BLaER1 (cell line): Measurements from ENCODE around the gene C16orf89.
"Not testable (repeated sequence)": the region's sequence is repeated elsewhere in the genome, so short reads cannot be mapped to it uniquely, and the experiment has no call there.

ENCODE experiments used
- H3K27ac ChIP-seq: shearing (Covaris generic); formaldehyde crosslinking; 2 replicates; pipeline ENCODE4 v1.8.1; 2022
- H3K27me3 ChIP-seq: shearing (Covaris generic); formaldehyde crosslinking; 2 replicates; pipeline ENCODE4 v1.8.1; 2022
- H3K36me3 ChIP-seq: shearing (Covaris generic); formaldehyde crosslinking; 2 replicates; pipeline ENCODE4 v1.8.1; 2022
- H3K4me1 ChIP-seq: shearing (Covaris generic); formaldehyde crosslinking; 2 replicates; pipeline ENCODE4 v1.8.1; 2022
- H3K4me2 ChIP-seq: shearing (Covaris generic); formaldehyde crosslinking; 2 replicates; pipeline ENCODE4 v1.8.1; 2022
- H3K4me3 ChIP-seq: shearing (Covaris generic); formaldehyde crosslinking; 2 replicates; pipeline ENCODE4 v1.8.1; 2022
- H3K9ac ChIP-seq: shearing (Covaris generic); formaldehyde crosslinking; 2 replicates; pipeline ENCODE4 v1.8.1; 2022
- H3K9me3 ChIP-seq: shearing (Covaris generic); formaldehyde crosslinking; 2 replicates; pipeline ENCODE4 v1.8.1; 2022
- H4K20me1 ChIP-seq: shearing (Covaris generic); formaldehyde crosslinking; 2 replicates; pipeline ENCODE4 v1.8.1; 2022
- Cebpa-rat ChIP-seq: shearing (Covaris generic); IDR thresholded peaks from 2 replicates; pipeline ENCODE4 v1.8.1; 2022

The C16orf89 gene

GRCh38 chr16:5078626-5079025 lies 12.9 kb upstream of the C16orf89 start:
- no peaks in the 10 kb centered on the region for H3K9me3 ChIP-seq
- no peak overlapping the region for H3K4me2 ChIP-seq
- no peak overlapping the region for H3K4me3 ChIP-seq
- no peak for TF ChIP-seq Cebpa-rat
- H3K9ac ChIP-seq, result no peak overlapping the region
- no peaks in the 10 kb centered on the region for H3K27me3 ChIP-seq
- H3K27ac ChIP-seq, result no peak overlapping the region
- H4K20me1 ChIP-seq, result no peaks in the 10 kb centered on the region
- H3K4me1 ChIP-seq, result no peaks in the 10 kb centered on the region
- peaks cover 81% of the 10 kb centered on the region for H3K36me3 ChIP-seq

- no peak overlapping the region for H3K9ac ChIP-seq
- H3K36me3 ChIP-seq, result peaks cover 71% of the 10 kb centered on the region
- peaks cover 9% of the 10 kb centered on the region for H3K4me1 ChIP-seq
- H3K27me3 ChIP-seq, result no peaks in the 10 kb centered on the region
- no peak for TF ChIP-seq Cebpa-rat
- no peaks in the 10 kb centered on the region for H4K20me1 ChIP-seq
- no peak overlapping the region for H3K27ac ChIP-seq
- no peak overlapping the region for H3K4me2 ChIP-seq
- H3K4me3 ChIP-seq, result no peak overlapping the region
- no peaks in the 10 kb centered on the region for H3K9me3 ChIP-seq
Measured at GRCh38 chr16:5077304-5077703, 11.5 kb upstream of the C16orf89 start.

GRCh38 chr16:5075637-5076036 lies 9.9 kb upstream of the C16orf89 start:
- Histone ChIP-seq H3K27me3 (no peaks in the 10 kb centered on the region), H3K36me3 (peaks cover 60% of the 10 kb centered on the region), H3K4me3 (no peak overlapping the region), H3K9ac (no peak overlapping the region), H4K20me1 (no peaks in the 10 kb centered on the region), H3K27ac (no peak overlapping the region), H3K4me2 (no peak overlapping the region), H3K4me1 (peaks cover 22% of the 10 kb centered on the region), H3K9me3 (no peaks in the 10 kb centered on the region)
- TF ChIP-seq Cebpa-rat, result no peak

- H3K4me2 ChIP-seq, H3K27ac ChIP-seq, H3K9me3 ChIP-seq, H3K4me3 ChIP-seq, H4K20me1 ChIP-seq, H3K9ac ChIP-seq, H3K27me3 ChIP-seq: not testable (repeated sequence)
- peaks cover 49% of the 10 kb centered on the region for H3K36me3 ChIP-seq
- H3K4me1 ChIP-seq, result peaks cover 24% of the 10 kb centered on the region
Measured at GRCh38 chr16:5073771-5074170, 8.0 kb upstream of the C16orf89 start.

GRCh38 chr16:5073279-5073629 lies 7.5 kb upstream of the C16orf89 start:
- H3K4me2 ChIP-seq, result no peak overlapping the region
- no peak overlapping the region for H3K4me3 ChIP-seq
- H3K9ac ChIP-seq, result no peak overlapping the region
- H3K27ac ChIP-seq, result no peak overlapping the region
- H3K9me3 ChIP-seq, result no peaks in the 10 kb centered on the region
- TF ChIP-seq Cebpa-rat, result no peak
- H4K20me1 ChIP-seq, result no peaks in the 10 kb centered on the region
- H3K27me3 ChIP-seq, result no peaks in the 10 kb centered on the region
- peaks cover 44% of the 10 kb centered on the region for H3K36me3 ChIP-seq
- peaks cover 24% of the 10 kb centered on the region for H3K4me1 ChIP-seq

DNA sequence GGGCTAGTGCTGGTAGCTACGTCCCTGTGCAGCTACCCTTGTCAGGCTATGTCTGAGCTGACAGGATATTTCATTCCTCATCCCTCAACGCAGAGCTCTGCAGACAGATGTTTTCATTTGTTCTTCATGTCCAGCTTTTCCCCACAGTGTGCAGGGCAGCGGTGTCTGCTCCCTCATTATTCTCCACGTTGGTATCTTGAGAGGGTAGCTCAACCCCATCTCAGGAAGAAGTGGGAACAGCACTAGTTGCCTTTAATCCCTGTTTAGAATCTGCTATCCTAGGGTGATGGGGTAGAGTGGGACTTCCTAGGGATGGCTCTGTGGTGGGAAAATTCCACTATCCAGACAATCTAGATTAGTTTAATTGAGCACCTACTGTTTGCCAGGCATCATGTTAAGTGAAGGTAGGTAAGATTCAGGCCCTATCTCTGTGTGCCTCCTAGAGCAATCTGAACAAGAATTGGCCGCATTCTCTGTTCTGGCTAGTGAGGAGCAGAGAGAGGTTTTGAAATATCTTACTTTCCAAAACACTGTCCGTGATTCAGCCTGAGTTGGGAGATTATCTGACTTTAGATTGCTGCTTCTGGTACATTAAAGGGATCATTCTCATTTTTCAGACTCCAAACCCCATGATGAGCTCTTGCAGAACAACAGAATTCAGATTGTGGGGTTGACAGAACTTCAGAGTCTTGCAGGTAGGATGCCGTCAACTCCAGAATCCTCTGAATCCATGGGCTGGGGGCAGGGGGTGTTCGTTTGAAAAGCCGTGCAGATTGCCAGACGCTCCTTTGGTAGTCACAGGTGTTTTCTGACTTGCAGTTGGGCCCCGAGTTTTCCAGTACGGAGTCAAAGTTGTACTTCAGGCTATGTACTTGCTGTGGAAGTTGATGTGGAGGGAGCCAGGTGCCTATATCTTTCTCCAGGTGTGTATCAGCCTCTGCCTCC lies 6.8 kb upstream of the C16orf89 start:
- Histone ChIP-seq H3K9ac (peak overlapping the region; percentile 86), H3K36me3 (peaks cover 40% of the 10 kb centered on the region), H4K20me1 (no peaks in the 10 kb centered on the region), H3K9me3 (no peaks in the 10 kb centered on the region), H3K4me1 (peaks cover 24% of the 10 kb centered on the region), H3K27me3 (no peaks in the 10 kb centered on the region), H3K4me3 (peak overlapping the region; percentile 76), H3K27ac (peak overlapping the region; percentile 84), H3K4me2 (peak overlapping the region; percentile 83)
- no peak for TF ChIP-seq Cebpa-rat

DNA sequence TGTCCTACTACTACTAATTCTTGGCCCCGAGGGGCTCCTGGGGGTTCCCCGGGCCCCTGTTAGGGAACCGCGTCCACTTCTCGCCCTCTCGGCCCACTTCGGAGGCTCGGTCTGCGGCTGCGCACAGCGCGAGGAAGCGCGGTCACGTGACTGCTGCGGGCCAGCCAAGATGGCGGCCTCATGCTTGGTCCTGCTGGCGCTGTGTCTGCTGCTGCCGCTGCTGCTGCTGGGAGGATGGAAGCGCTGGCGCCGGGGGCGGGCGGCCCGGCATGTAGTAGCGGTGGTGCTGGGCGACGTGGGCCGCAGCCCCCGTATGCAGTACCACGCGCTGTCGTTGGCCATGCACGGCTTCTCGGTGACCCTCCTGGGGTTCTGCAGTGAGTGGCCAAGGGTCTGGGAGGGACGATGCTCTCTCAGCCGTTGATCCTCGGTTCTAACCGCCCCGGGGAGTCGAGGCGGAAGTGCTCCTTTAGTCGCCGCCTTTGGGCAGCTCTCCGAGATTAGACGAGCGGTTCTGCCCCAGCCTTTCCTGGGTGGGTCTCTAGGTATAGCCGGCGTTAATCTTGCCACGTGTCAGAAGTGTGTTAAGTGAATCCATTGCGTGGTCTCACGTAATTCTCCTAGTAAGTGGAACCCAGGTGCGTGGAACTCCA lies 6.1 kb upstream of the C16orf89 start, which contains the start of gene ALG1:
TSS of gene ALG1 (plus strand) at position 163 of the 653 bp plus-strand sequence. CDS start at position 170, 7 bp downstream.
- H3K4me1 ChIP-seq, result peaks cover 24% of the 10 kb centered on the region
- H3K36me3 ChIP-seq, result peaks cover 32% of the 10 kb centered on the region
- no peaks in the 10 kb centered on the region for H3K9me3 ChIP-seq
- H3K27ac ChIP-seq, result peak within 1 kb of the TSS; percentile 84
- no peak for TF ChIP-seq Cebpa-rat
- H3K27me3 ChIP-seq, result no peaks in the 10 kb centered on the region
- no peaks in the 10 kb centered on the region for H4K20me1 ChIP-seq
- peak within 1 kb of the TSS; percentile 76 for H3K4me3 ChIP-seq
- peak within 1 kb of the TSS; percentile 86 for H3K9ac ChIP-seq
- peak within 1 kb of the TSS; percentile 83 for H3K4me2 ChIP-seq

GRCh38 chr16:5071341-5071680 lies 5.6 kb upstream of the C16orf89 start:
- no peaks in the 10 kb centered on the region for H4K20me1 ChIP-seq
- H3K4me2 ChIP-seq, result peak overlapping the region; percentile 83
- H3K27ac ChIP-seq, result peak overlapping the region; percentile 84
- peak overlapping the region; percentile 86 for H3K9ac ChIP-seq
- TF ChIP-seq Cebpa-rat, result no peak
- peaks cover 27% of the 10 kb centered on the region for H3K36me3 ChIP-seq
- peak overlapping the region; percentile 76 for H3K4me3 ChIP-seq
- H3K27me3 ChIP-seq, result no peaks in the 10 kb centered on the region
- H3K9me3 ChIP-seq, result no peaks in the 10 kb centered on the region
- peaks cover 24% of the 10 kb centered on the region for H3K4me1 ChIP-seq

GRCh38 chr16:5070431-5071186 lies 4.9 kb upstream of the C16orf89 start:
- H3K9ac ChIP-seq, result no peak overlapping the region
- no peak for TF ChIP-seq Cebpa-rat
- H3K4me1 ChIP-seq, result peaks cover 24% of the 10 kb centered on the region
- no peaks in the 10 kb centered on the region for H4K20me1 ChIP-seq
- no peaks in the 10 kb centered on the region for H3K9me3 ChIP-seq
- no peaks in the 10 kb centered on the region for H3K27me3 ChIP-seq
- peak overlapping the region; percentile 83 for H3K4me2 ChIP-seq
- H3K36me3 ChIP-seq, result peaks cover 20% of the 10 kb centered on the region
- no peak overlapping the region for H3K4me3 ChIP-seq
- H3K27ac ChIP-seq, result no peak overlapping the region
